A549 (cell line): Measurements from ENCODE around the gene CCDC83.

Source experiments
- BHLHE40 ChIP-seq: IDR thresholded peaks from 2 replicates; pipeline ENCODE4 v1.6.1; 2012; ENCODE audit warnings: low read depth, low read length, inconsistent platforms
- CBX2 ChIP-seq: fragments of 200-600 bp; sonication (generic); IDR thresholded peaks from 2 replicates; pipeline ENCODE4 v1.6.1; 2016; ENCODE audit warnings: low read depth, mild to moderate bottlenecking, borderline replicate concordance
- CEBPB ChIP-seq, 2 experiments: fragments of >200 bp in 1 of 2; sonication (Bioruptor Twin) in 1 of 2; formaldehyde crosslinking in 1 of 2; IDR thresholded peaks; 2 replicates each; pipeline ENCODE4 v1.6.1; 2012 to 2016
- EP300 ChIP-seq, 2 experiments: fragments of >200 bp; sonication (Bioruptor Twin); formaldehyde crosslinking; IDR thresholded peaks; 2 replicates in 1 of 2; 3 replicates in 1 of 2; pipeline ENCODE4 v1.6.1; 2016 to 2017
- HOXB13 ChIP-seq: fragments of 250-450 bp; sonication (Bioruptor Pico); IDR thresholded peaks from 2 replicates; pipeline ENCODE4 v1.5.0; 2020; ENCODE audit warnings: low read depth, mild to moderate bottlenecking, moderate library complexity
- MAZ ChIP-seq: fragments of 150-350 bp; IDR thresholded peaks from 2 replicates; pipeline ENCODE4 v1.6.1; 2014; ENCODE audit warnings: antibody characterized with exemption, low read depth, low read length, borderline replicate concordance
- MYC ChIP-seq: IDR thresholded peaks from 2 replicates; pipeline ENCODE4 v1.6.1; 2012; ENCODE audit warnings: mild to moderate bottlenecking, inconsistent platforms, low read length, improper control_type of control experiment, borderline replicate concordance
- POLR2A ChIP-seq: IDR thresholded peaks from 2 replicates; pipeline ENCODE4 v1.6.1; 2012; ENCODE audit warnings: mild to moderate bottlenecking, low read length
- RAD21 ChIP-seq, 2 experiments: fragments of >200 bp in 1 of 2; sonication (Bioruptor Twin) in 1 of 2; formaldehyde crosslinking in 1 of 2; IDR thresholded peaks in 1 of 2; conservative IDR thresholded peaks in 1 of 2; 2 replicates in 1 of 2; 3 replicates in 1 of 2; pipeline ENCODE4 v1.6.1; 2012 to 2018; ENCODE audit warnings: inconsistent platforms in 1 of 2
- RFX5 ChIP-seq: fragments of 450-650 bp; IDR thresholded peaks from 2 replicates; pipeline ENCODE4 v1.7.1; 2014; ENCODE audit warnings: antibody characterized with exemption, mild to moderate bottlenecking, moderate library complexity
- TF ChIP-seq, protein P1 (sequence below): fragments of >200 bp; sonication (Bioruptor Twin); formaldehyde crosslinking; IDR thresholded peaks from 3 replicates; pipeline ENCODE4 v1.5.1; 2016
- TF ChIP-seq, protein P2 (sequence below): fragments of 200-600 bp; sonication (generic); IDR thresholded peaks from 2 replicates; pipeline ENCODE4 v1.6.1; 2016; ENCODE audit warnings: antibody characterized with exemption, mild to moderate bottlenecking, moderate library complexity

DNA sequence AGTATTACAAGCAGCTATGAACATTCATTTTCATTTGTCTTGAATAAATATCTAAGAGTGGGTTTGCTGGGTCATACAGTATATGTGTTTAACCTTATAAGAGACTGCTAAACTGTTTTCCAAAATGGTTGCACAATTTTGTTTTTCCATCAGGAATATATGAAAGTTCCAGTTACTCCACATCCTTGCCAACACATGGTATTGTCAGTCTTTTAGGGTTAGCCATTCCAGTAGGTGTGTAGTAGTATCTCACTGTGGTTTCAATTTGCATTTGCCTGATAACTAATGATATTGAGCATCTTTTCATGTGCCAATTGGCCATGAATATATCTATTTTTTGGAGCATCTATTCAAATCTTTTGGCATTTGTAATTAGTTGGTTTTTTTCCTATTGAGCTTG lies 7.7 kb upstream of the CCDC83 start:
- TF ChIP-seq, protein P1, sequence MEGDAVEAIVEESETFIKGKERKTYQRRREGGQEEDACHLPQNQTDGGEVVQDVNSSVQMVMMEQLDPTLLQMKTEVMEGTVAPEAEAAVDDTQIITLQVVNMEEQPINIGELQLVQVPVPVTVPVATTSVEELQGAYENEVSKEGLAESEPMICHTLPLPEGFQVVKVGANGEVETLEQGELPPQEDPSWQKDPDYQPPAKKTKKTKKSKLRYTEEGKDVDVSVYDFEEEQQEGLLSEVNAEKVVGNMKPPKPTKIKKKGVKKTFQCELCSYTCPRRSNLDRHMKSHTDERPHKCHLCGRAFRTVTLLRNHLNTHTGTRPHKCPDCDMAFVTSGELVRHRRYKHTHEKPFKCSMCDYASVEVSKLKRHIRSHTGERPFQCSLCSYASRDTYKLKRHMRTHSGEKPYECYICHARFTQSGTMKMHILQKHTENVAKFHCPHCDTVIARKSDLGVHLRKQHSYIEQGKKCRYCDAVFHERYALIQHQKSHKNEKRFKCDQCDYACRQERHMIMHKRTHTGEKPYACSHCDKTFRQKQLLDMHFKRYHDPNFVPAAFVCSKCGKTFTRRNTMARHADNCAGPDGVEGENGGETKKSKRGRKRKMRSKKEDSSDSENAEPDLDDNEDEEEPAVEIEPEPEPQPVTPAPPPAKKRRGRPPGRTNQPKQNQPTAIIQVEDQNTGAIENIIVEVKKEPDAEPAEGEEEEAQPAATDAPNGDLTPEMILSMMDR: no peak
- TF ChIP-seq MAZ (no peak), EP300 (IDR thresholded peaks at IDR 0.05) (no peak), POLR2A (no peak), MYC (no peak), HOXB13 (CRISPR knock-in tag) (no peak), RAD21 (conservative IDR thresholded peaks at IDR 0.05 in 1 of 2, IDR thresholded peaks at IDR 0.05 in 1 of 2) (no peak), RFX5 (no peak), CEBPB (IDR thresholded peaks at IDR 0.05) (0 out of 4 replicates have a peak, but pooled peaks of 1 of the 2 experiments have one; percentile 6), CBX2 (no peak), BHLHE40 (no peak)
- TF ChIP-seq, protein P2, sequence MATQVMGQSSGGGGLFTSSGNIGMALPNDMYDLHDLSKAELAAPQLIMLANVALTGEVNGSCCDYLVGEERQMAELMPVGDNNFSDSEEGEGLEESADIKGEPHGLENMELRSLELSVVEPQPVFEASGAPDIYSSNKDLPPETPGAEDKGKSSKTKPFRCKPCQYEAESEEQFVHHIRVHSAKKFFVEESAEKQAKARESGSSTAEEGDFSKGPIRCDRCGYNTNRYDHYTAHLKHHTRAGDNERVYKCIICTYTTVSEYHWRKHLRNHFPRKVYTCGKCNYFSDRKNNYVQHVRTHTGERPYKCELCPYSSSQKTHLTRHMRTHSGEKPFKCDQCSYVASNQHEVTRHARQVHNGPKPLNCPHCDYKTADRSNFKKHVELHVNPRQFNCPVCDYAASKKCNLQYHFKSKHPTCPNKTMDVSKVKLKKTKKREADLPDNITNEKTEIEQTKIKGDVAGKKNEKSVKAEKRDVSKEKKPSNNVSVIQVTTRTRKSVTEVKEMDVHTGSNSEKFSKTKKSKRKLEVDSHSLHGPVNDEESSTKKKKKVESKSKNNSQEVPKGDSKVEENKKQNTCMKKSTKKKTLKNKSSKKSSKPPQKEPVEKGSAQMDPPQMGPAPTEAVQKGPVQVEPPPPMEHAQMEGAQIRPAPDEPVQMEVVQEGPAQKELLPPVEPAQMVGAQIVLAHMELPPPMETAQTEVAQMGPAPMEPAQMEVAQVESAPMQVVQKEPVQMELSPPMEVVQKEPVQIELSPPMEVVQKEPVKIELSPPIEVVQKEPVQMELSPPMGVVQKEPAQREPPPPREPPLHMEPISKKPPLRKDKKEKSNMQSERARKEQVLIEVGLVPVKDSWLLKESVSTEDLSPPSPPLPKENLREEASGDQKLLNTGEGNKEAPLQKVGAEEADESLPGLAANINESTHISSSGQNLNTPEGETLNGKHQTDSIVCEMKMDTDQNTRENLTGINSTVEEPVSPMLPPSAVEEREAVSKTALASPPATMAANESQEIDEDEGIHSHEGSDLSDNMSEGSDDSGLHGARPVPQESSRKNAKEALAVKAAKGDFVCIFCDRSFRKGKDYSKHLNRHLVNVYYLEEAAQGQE: no peak
